ENCODE data around the gene LRFN4.

Gene LRFN4

GRCh38 chr11:66884443-66884842 is 27.6 kb downstream of the LRFN4 start:
- in situ Hi-C loops (cut with MboI; ENCODE audit: low sequenced_read_pairs): no loop called here

- in situ Hi-C loops (cut with MboI; ENCODE audit: low sequenced_read_pairs): no loop called here
Observed at GRCh38 chr11:66885469-66885868, 28.6 kb downstream of the LRFN4 start.

GRCh38 chr11:66885950-66886440 is 29.1 kb downstream of the LRFN4 start:
- in situ Hi-C loops (cut with MboI; ENCODE audit: low sequenced_read_pairs): no loop called here

- in situ Hi-C loops (cut with MboI; ENCODE audit: low sequenced_read_pairs): no loop called here
Observed at GRCh38 chr11:66886671-66887221, 29.9 kb downstream of the LRFN4 start.

GRCh38 chr11:66887526-66887925 is 30.7 kb downstream of the LRFN4 start:
- in situ Hi-C loops (cut with MboI; ENCODE audit: low sequenced_read_pairs): no loop called here

- in situ Hi-C loops (cut with MboI; ENCODE audit: low sequenced_read_pairs): no loop called here
Observed at GRCh38 chr11:66888282-66888681, 31.4 kb downstream of the LRFN4 start.

- in situ Hi-C loops (cut with MboI; ENCODE audit: low sequenced_read_pairs): no loop called here
Observed at GRCh38 chr11:66889960-66890359, 33.1 kb downstream of the LRFN4 start.

GRCh38 chr11:66891851-66892660 is 35.2 kb downstream of the LRFN4 start:
- in situ Hi-C loops (cut with MboI; ENCODE audit: low sequenced_read_pairs): no loop called here

GRCh38 chr11:66892911-66893310 is 36.0 kb downstream of the LRFN4 start:
- in situ Hi-C loops (cut with MboI; ENCODE audit: low sequenced_read_pairs): no loop called here

GRCh38 chr11:66894141-66894540 is 37.3 kb downstream of the LRFN4 start:
- in situ Hi-C loops (cut with MboI; ENCODE audit: low sequenced_read_pairs): no loop called here

GRCh38 chr11:66901964-66902390 is 45.1 kb downstream of the LRFN4 start:
- in situ Hi-C loops (cut with MboI; ENCODE audit: low sequenced_read_pairs): no loop called here

- in situ Hi-C loops (cut with MboI; ENCODE audit: low sequenced_read_pairs): no loop called here
Observed at GRCh38 chr11:66902486-66903177, 45.8 kb downstream of the LRFN4 start.

- in situ Hi-C loops (cut with MboI; ENCODE audit: low sequenced_read_pairs): no loop called here
Observed at GRCh38 chr11:66904055-66904454, 47.2 kb downstream of the LRFN4 start.

GRCh38 chr11:66904561-66904960 is 47.7 kb downstream of the LRFN4 start:
- in situ Hi-C loops (cut with MboI; ENCODE audit: low sequenced_read_pairs): no loop called here

- in situ Hi-C loops (cut with MboI; ENCODE audit: low sequenced_read_pairs): no loop called here
Observed at GRCh38 chr11:66904981-66905521, 48.2 kb downstream of the LRFN4 start.

- in situ Hi-C loops (cut with MboI; ENCODE audit: low sequenced_read_pairs): no loop called here
Observed at GRCh38 chr11:66905631-66906030, 48.8 kb downstream of the LRFN4 start.

- in situ Hi-C loops (cut with MboI; ENCODE audit: low sequenced_read_pairs): no loop called here
Observed at GRCh38 chr11:66906061-66906733, 49.3 kb downstream of the LRFN4 start.

GRCh38 chr11:66907751-66908630 is 51.1 kb downstream of the LRFN4 start:
- in situ Hi-C loops (cut with MboI; ENCODE audit: low sequenced_read_pairs): no loop called here

- in situ Hi-C loops (cut with MboI; ENCODE audit: low sequenced_read_pairs): no loop called here
Observed at GRCh38 chr11:66909181-66909580, 52.3 kb downstream of the LRFN4 start.

- in situ Hi-C loops (cut with MboI; ENCODE audit: low sequenced_read_pairs): no loop called here
Observed at GRCh38 chr11:66910016-66910415, 53.2 kb downstream of the LRFN4 start.
